Mammary epithelial cell (primary cell): ENCODE measurements around the gene CSNK1G3.

Experiments used
- EZH2 ChIP-seq: IDR thresholded peaks from 2 replicates; pipeline ENCODE4 v1.6.1; 2012; ENCODE audit warnings: low read length, inconsistent platforms, borderline replicate concordance
- TF ChIP-seq, protein P1 (sequence below), 2 donors: IDR thresholded peaks in 1 of 2; conservative IDR thresholded peaks in 1 of 2; 2 replicates each; pipeline ENCODE4 v1.5.1; 2011 to 2012; ENCODE audit warnings: inconsistent platforms in 2 of 2, low read length in 2 of 2, mild to moderate bottlenecking in 2 of 2, control low read depth in 1 of 2, low read depth in 1 of 2; ENCODE audit not compliant: insufficient read depth in 1 of 2; ENCODE audit errors: extremely low read depth in 1 of 2

- TF ChIP-seq, protein P1, sequence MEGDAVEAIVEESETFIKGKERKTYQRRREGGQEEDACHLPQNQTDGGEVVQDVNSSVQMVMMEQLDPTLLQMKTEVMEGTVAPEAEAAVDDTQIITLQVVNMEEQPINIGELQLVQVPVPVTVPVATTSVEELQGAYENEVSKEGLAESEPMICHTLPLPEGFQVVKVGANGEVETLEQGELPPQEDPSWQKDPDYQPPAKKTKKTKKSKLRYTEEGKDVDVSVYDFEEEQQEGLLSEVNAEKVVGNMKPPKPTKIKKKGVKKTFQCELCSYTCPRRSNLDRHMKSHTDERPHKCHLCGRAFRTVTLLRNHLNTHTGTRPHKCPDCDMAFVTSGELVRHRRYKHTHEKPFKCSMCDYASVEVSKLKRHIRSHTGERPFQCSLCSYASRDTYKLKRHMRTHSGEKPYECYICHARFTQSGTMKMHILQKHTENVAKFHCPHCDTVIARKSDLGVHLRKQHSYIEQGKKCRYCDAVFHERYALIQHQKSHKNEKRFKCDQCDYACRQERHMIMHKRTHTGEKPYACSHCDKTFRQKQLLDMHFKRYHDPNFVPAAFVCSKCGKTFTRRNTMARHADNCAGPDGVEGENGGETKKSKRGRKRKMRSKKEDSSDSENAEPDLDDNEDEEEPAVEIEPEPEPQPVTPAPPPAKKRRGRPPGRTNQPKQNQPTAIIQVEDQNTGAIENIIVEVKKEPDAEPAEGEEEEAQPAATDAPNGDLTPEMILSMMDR (conservative IDR thresholded peaks at IDR 0.05 in 1 of 2, IDR thresholded peaks at IDR 0.05 in 1 of 2; ENCODE audit: extremely low read depth in 1 of 2, insufficient read depth in 1 of 2, low read depth in 1 of 2, low read length in 2 of 2) = no peak
- TF ChIP-seq EZH2 = no peak
These were observed 47.4 kb downstream of the CSNK1G3 start for GRCh38 chr5:123559434-123559775.
